ENCODE data around the gene TRIM22.

Gene TRIM22

DNA sequence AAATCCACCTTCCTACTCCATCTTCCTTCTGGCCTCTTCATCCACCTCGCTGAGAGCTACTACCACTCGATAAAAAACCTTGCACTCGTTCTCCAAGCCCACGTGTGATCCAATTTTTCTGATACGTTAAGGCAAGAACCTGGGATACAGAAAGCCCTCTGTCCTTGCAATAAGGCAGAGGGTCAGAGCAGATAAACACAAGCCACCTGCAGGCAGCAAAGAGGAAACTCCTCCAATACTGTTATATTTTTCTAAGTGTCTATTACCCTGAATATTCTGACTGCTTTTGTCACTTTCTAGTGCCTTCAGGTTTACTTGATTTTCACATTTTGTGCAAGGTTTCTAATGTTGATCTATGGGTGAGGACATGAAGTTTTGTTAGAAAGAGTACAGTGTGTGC, 31.3 kb upstream of the TRIM22 start:
- no peak for DNase-seq
- TF ChIP-seq, protein P1, sequence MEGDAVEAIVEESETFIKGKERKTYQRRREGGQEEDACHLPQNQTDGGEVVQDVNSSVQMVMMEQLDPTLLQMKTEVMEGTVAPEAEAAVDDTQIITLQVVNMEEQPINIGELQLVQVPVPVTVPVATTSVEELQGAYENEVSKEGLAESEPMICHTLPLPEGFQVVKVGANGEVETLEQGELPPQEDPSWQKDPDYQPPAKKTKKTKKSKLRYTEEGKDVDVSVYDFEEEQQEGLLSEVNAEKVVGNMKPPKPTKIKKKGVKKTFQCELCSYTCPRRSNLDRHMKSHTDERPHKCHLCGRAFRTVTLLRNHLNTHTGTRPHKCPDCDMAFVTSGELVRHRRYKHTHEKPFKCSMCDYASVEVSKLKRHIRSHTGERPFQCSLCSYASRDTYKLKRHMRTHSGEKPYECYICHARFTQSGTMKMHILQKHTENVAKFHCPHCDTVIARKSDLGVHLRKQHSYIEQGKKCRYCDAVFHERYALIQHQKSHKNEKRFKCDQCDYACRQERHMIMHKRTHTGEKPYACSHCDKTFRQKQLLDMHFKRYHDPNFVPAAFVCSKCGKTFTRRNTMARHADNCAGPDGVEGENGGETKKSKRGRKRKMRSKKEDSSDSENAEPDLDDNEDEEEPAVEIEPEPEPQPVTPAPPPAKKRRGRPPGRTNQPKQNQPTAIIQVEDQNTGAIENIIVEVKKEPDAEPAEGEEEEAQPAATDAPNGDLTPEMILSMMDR (IDR thresholded peaks at IDR 0.05; ENCODE audit: low read depth, low read length): no peak
- no peak overlapping the region for H3K4me3 ChIP-seq (ENCODE audit: low read depth, low read length)
- H3K36me3 ChIP-seq: no peaks in the 10 kb centered on the region
- H3K9me3 ChIP-seq (ENCODE audit: severe bottlenecking): no peaks in the 10 kb centered on the region
- no peak overlapping the region for H3K27ac ChIP-seq
- peaks cover 51% of the 10 kb centered on the region for H3K27me3 ChIP-seq (ENCODE audit: insufficient read depth, low read depth, severe bottlenecking)

GRCh38 chr11:5663511-5663910, 26.1 kb upstream of the TRIM22 start:
- no peaks in the 10 kb centered on the region for H3K36me3 ChIP-seq
- no peak for DNase-seq
- no peaks in the 10 kb centered on the region for H3K9me3 ChIP-seq (ENCODE audit: severe bottlenecking)
- no peak overlapping the region for H3K4me3 ChIP-seq (ENCODE audit: low read depth, low read length)
- TF ChIP-seq, protein P1 (IDR thresholded peaks at IDR 0.05; ENCODE audit: low read depth, low read length): no peak
- H3K27ac ChIP-seq: no peak overlapping the region
- peaks cover 77% of the 10 kb centered on the region for H3K27me3 ChIP-seq (ENCODE audit: insufficient read depth, low read depth, severe bottlenecking)

GRCh38 chr11:5665051-5665570, 24.5 kb upstream of the TRIM22 start:
- H3K36me3 ChIP-seq: no peaks in the 10 kb centered on the region
- TF ChIP-seq, protein P1 (IDR thresholded peaks at IDR 0.05; ENCODE audit: low read depth, low read length): no peak
- H3K27me3 ChIP-seq (ENCODE audit: insufficient read depth, low read depth, severe bottlenecking): peaks cover 83% of the 10 kb centered on the region
- no peak for DNase-seq
- no peaks in the 10 kb centered on the region for H3K9me3 ChIP-seq (ENCODE audit: severe bottlenecking)
- no peak overlapping the region for H3K27ac ChIP-seq
- no peak overlapping the region for H3K4me3 ChIP-seq (ENCODE audit: low read depth, low read length)

- no peak overlapping the region for H3K4me3 ChIP-seq (ENCODE audit: low read depth, low read length)
- H3K36me3 ChIP-seq: no peaks in the 10 kb centered on the region
- DNase-seq: no peak
- TF ChIP-seq, protein P1 (IDR thresholded peaks at IDR 0.05; ENCODE audit: low read depth, low read length): no peak
- no peaks in the 10 kb centered on the region for H3K9me3 ChIP-seq (ENCODE audit: severe bottlenecking)
- peaks cover 84% of the 10 kb centered on the region for H3K27me3 ChIP-seq (ENCODE audit: insufficient read depth, low read depth, severe bottlenecking)
- H3K27ac ChIP-seq: no peak overlapping the region
Measured at GRCh38 chr11:5665746-5666401, 23.7 kb upstream of the TRIM22 start.

DNA sequence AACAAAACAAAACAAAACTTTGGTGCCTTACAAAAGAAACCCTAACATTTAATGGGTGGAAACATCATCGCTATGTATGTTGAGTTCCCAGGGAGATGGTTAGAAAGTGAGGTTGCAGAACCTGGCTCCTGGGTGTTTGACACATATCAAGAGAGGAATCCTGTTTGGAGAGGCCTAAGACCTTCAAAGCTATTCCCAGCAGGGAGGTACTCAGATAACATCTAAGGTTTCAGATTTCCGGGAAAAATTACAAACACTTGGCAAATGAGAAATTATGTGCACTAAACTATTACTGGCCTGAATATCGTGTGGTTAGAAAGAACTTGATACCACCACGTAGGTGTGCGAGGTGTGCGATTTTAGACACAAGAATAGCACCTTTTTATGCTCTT, 23.2 kb upstream of the TRIM22 start:
- Histone ChIP-seq H3K36me3 (no peaks in the 10 kb centered on the region), H3K4me3 (ENCODE audit: low read depth, low read length) (no peak overlapping the region)
- TF ChIP-seq, protein P1 (IDR thresholded peaks at IDR 0.05; ENCODE audit: low read depth, low read length): no peak

DNA sequence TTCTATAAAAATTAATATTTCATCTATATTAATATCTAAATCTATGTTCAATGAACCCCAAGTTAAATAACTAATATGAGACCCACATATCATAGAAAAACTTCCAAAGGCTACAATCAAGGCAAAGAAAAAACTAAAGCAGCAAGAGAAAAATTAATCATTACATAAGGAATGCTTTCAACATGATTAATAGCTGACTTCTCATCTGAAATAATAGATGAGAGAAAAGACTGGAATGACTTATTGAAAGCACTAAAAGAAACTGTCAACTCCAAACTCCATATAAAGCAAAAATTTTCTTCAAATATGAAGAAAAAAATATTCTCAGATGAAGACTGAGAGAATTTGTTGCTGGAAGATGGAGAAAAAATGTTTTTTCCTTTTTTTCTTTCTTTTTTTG, 17.8 kb upstream of the TRIM22 start:
- Histone ChIP-seq H3K4me3 (ENCODE audit: low read depth, low read length) (no peak overlapping the region), H3K9me3 (ENCODE audit: severe bottlenecking) (no peaks in the 10 kb centered on the region), H3K27ac (no peak overlapping the region), H3K27me3 (ENCODE audit: insufficient read depth, low read depth, severe bottlenecking) (peaks cover 53% of the 10 kb centered on the region), H3K36me3 (no peaks in the 10 kb centered on the region)
- TF ChIP-seq, protein P1 (IDR thresholded peaks at IDR 0.05; ENCODE audit: low read depth, low read length): no peak
- no peak for DNase-seq

More for the DNA sequence above, 23.2 kb upstream of the TRIM22 start:
- H3K27ac ChIP-seq: no peak overlapping the region
- peaks cover 82% of the 10 kb centered on the region for H3K27me3 ChIP-seq (ENCODE audit: insufficient read depth, low read depth, severe bottlenecking)
- no peak for DNase-seq
- no peaks in the 10 kb centered on the region for H3K9me3 ChIP-seq (ENCODE audit: severe bottlenecking)
